PC-9 (cell line): Measurements from ENCODE around the gene FUT9. TPM values are rescaled to one million over a fixed set of nuclear protein-coding genes. Genes with fewer than 3 reads are reported as not detected.

Experiments used
- BruUV-seq: library from RNA; stranded (reverse); fragments of 400-500 nt; replicated peaks from 2 replicates; lab custom pipeline; 2021; lab: Mats Ljungman, UMichigan
- CTCF ChIA-PET: fragments of 300-600 bp; sonication (Branson Sonifier 250); formaldehyde crosslinking; loops from one replicate; lab custom pipeline; 2022; ENCODE audit warnings: antibody characterized with exemption; lab: Charles Lee
- POLR2A ChIA-PET: fragments of 300-600 bp; sonication (Branson Sonifier 250); formaldehyde crosslinking; loops from one replicate; lab custom pipeline; 2022; ENCODE audit warnings: antibody characterized with exemption; ENCODE audit not compliant: unreplicated experiment; lab: Charles Lee
- DNase-seq, 2 experiments: peaks; one replicate each; pipeline versions ENCODE4 v3.0.0 to v3.0.0-alpha.2; 2015 to 2022; ENCODE audit warnings: mixed read lengths in 1 of 2
- H2AFZ ChIP-seq: fragments of 200-600 bp; sonication (generic); 2 replicates; pipeline ENCODE4 v1.8.1; 2017; ENCODE audit warnings: antibody characterized with exemption
- H3F3A ChIP-seq: fragments of 200-600 bp; sonication (generic); 2 replicates; pipeline ENCODE4 v1.8.1; 2017; ENCODE audit warnings: antibody characterized with exemption, mild to moderate bottlenecking, low read depth; ENCODE audit not compliant: insufficient read depth
- H3K27ac ChIP-seq: fragments of 200-600 bp; sonication (generic); 2 replicates; pipeline ENCODE4 v1.6.1; 2016; ENCODE audit warnings: mixed run types
- H3K27me3 ChIP-seq: fragments of 200-600 bp; sonication (generic); 2 replicates; pipeline ENCODE4 v1.6.1; 2016; ENCODE audit warnings: low read depth, mixed run types; ENCODE audit not compliant: insufficient read depth
- H3K36me3 ChIP-seq: fragments of 200-600 bp; sonication (generic); 2 replicates; pipeline ENCODE4 v1.6.1; 2016; ENCODE audit warnings: low read depth, mixed run types
- H3K4me1 ChIP-seq: fragments of 200-600 bp; sonication (generic); replicated peaks from 2 replicates; pipeline ENCODE4 v1.6.1; 2016; ENCODE audit warnings: mixed run types; ENCODE audit not compliant: insufficient read depth
- H3K4me2 ChIP-seq: fragments of 200-600 bp; sonication (generic); 2 replicates; pipeline ENCODE4 v1.6.1; 2017; ENCODE audit warnings: mixed run types
- H3K4me3 ChIP-seq: fragments of 200-600 bp; sonication (generic); 2 replicates; pipeline ENCODE4 v1.6.1; 2016; ENCODE audit warnings: mixed run types
- H3K79me2 ChIP-seq: fragments of 200-600 bp; sonication (generic); 2 replicates; pipeline ENCODE4 v1.6.1; 2017; ENCODE audit warnings: low read depth, mixed run types
- H3K9me2 ChIP-seq: fragments of 200-600 bp; sonication (generic); 2 replicates; pipeline ENCODE4 v1.8.1; 2017; ENCODE audit warnings: mild to moderate bottlenecking; ENCODE audit not compliant: insufficient read depth
- H3K9me3 ChIP-seq: fragments of 200-600 bp; sonication (generic); 2 replicates; pipeline ENCODE4 v1.8.1; 2016; ENCODE audit warnings: low read depth; ENCODE audit not compliant: insufficient read depth
- H4K20me1 ChIP-seq: fragments of 200-600 bp; sonication (generic); 2 replicates; pipeline ENCODE4 v1.8.1; 2017; ENCODE audit not compliant: insufficient read depth
- EZH2 ChIP-seq: fragments of 200-600 bp; sonication (generic); IDR thresholded peaks from 2 replicates; pipeline ENCODE4 v1.8.0; 2017; ENCODE audit warnings: antibody characterized with exemption, low read depth
- intact Hi-C: fragments of 100-400 bp; cut with micrococcal nuclease; formaldehyde crosslinking; loops from one replicate; pipeline ENCODE4 v1.10.0; 2022; ENCODE audit not compliant: unreplicated experiment
- total RNA-seq: library from RNA; stranded (reverse); gene quantifications from 2 replicates; pipeline ENCODE4 v1.2.3, GENCODE V29; 2021
- TF ChIP-seq, protein P1 (sequence below): fragments of 200-600 bp; sonication (generic); conservative IDR thresholded peaks from 2 replicates; pipeline ENCODE4 v1.6.1; 2017; ENCODE audit warnings: mixed run types, antibody characterized with exemption, mild to moderate bottlenecking, moderate library complexity

FUT9 gene
- total RNA-seq, 1 experiment from 2014 or later, result 6.9 TPM

DNA sequence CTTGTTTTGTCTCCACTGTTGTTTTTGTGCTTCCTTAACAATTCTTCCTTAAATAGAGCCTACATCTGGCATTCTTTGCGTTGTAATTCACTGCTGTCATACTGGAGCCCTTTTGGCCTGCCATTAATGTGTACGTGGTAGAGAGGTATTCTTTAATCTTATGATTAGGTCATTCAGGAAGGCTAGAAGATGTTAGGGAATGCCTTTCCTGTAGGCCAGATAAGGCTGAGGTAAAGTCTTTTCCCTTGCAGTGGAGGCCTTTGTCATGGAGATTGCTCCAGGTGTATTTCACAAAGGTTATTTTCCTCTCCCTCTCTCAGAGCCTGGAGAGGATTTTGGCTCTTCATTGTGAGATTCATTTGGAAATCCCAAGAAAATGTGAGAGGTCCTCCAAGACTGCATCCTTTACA lies 146.9 kb downstream of the FUT9 start:
- BruUV-seq, result no TSS peak
- Histone ChIP-seq H3K27ac (no peak overlapping the region), H3K4me2 (no peak overlapping the region), H3K9me3 (no peaks in the 10 kb centered on the region), H3F3A (no peaks in the 10 kb centered on the region), H3K79me2 (no peaks in the 10 kb centered on the region), H3K9me2 (no peaks in the 10 kb centered on the region), H3K4me3 (no peak overlapping the region), H3K4me1 (no peaks in the 10 kb centered on the region), H4K20me1 (no peaks in the 10 kb centered on the region), H3K36me3 (no peaks in the 10 kb centered on the region), H3K27me3 (no peaks in the 10 kb centered on the region), H2AFZ (no peak overlapping the region)
- no peak for DNase-seq
- intact Hi-C loops, result no loop called here
- TF ChIP-seq, protein P1, sequence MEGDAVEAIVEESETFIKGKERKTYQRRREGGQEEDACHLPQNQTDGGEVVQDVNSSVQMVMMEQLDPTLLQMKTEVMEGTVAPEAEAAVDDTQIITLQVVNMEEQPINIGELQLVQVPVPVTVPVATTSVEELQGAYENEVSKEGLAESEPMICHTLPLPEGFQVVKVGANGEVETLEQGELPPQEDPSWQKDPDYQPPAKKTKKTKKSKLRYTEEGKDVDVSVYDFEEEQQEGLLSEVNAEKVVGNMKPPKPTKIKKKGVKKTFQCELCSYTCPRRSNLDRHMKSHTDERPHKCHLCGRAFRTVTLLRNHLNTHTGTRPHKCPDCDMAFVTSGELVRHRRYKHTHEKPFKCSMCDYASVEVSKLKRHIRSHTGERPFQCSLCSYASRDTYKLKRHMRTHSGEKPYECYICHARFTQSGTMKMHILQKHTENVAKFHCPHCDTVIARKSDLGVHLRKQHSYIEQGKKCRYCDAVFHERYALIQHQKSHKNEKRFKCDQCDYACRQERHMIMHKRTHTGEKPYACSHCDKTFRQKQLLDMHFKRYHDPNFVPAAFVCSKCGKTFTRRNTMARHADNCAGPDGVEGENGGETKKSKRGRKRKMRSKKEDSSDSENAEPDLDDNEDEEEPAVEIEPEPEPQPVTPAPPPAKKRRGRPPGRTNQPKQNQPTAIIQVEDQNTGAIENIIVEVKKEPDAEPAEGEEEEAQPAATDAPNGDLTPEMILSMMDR, result no peak
- no peak for TF ChIP-seq EZH2
- POLR2A ChIA-PET, result no interaction called here
- CTCF ChIA-PET, result no interaction called here

- Histone ChIP-seq H3K4me3 (no peak overlapping the region), H2AFZ (no peak overlapping the region), H3K9me2 (no peaks in the 10 kb centered on the region), H3K4me1 (no peaks in the 10 kb centered on the region), H4K20me1 (no peaks in the 10 kb centered on the region), H3K27ac (no peak overlapping the region), H3K4me2 (no peak overlapping the region), H3K27me3 (no peaks in the 10 kb centered on the region), H3K9me3 (no peaks in the 10 kb centered on the region), H3K36me3 (no peaks in the 10 kb centered on the region), H3K79me2 (no peaks in the 10 kb centered on the region), H3F3A (no peaks in the 10 kb centered on the region)
- no peak for DNase-seq
- POLR2A ChIA-PET, result no interaction called here
- no TSS peak for BruUV-seq
- intact Hi-C loops, result no loop called here
- TF ChIP-seq EZH2, result no peak
- TF ChIP-seq, protein P1, result no peak
- CTCF ChIA-PET, result no interaction called here
These were observed 149.0 kb downstream of the FUT9 start for GRCh38 chr6:96164802-96165201.

DNA sequence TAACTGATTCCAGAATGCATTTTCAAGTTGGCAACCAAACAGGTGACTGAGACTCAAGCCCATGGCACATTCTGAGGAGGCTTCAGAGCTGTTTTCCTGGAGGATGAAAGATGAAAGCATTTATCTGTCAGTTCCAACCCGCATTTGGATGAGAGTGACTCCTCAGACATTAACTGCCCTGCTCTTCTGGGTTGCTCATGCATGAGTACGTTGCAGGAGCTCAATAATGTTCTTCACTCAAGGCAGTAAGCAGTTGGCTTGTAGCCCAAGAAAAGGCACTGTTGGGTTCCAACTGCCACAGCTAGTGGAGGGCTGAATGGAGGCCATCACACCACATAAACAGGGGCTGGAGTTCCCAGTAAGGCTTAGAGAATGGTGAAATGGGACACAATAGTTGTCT lies 155.3 kb downstream of the FUT9 start:
- ChIA-PET POLR2A (no interaction called here), CTCF (no interaction called here)
- no peak overlapping the region for H3K27ac ChIP-seq
- no peaks in the 10 kb centered on the region for H3F3A ChIP-seq
- no peaks in the 10 kb centered on the region for H3K27me3 ChIP-seq
- no peak for TF ChIP-seq EZH2
- TF ChIP-seq, protein P1, result no peak
- no peaks in the 10 kb centered on the region; the same call in 1 of the 2 replicates for H3K9me2 ChIP-seq
- no peaks in the 10 kb centered on the region for H3K4me1 ChIP-seq
- DNase-seq, result no peak
- H2AFZ ChIP-seq, result no peak overlapping the region
- no peaks in the 10 kb centered on the region for H3K9me3 ChIP-seq
- intact Hi-C loops, result no loop called here
- no peak overlapping the region for H3K4me3 ChIP-seq
- no peaks in the 10 kb centered on the region for H3K79me2 ChIP-seq
- BruUV-seq, result no TSS peak
- H4K20me1 ChIP-seq, result no peaks in the 10 kb centered on the region
- H3K36me3 ChIP-seq, result no peaks in the 10 kb centered on the region
- H3K4me2 ChIP-seq, result no peak overlapping the region
